H9 (cell line): Measurements from ENCODE around the gene YWHAQ. TPM values are rescaled to one million over a fixed set of nuclear protein-coding genes. Genes with fewer than 3 reads are reported as not detected.

ENCODE experiments used
- DNase-seq: peaks from one replicate; pipeline ENCODE4 v3.0.0-alpha.2; 2017
- H2AFZ ChIP-seq: one replicate; pipeline ENCODE4 v1.6.1; 2013; ENCODE audit warnings: mild to moderate bottlenecking, low read length, control low read depth, moderate library complexity
- H2AK5ac ChIP-seq: 2 replicates; pipeline ENCODE4 v1.6.1; 2013; ENCODE audit warnings: low read length, control low read depth, mixed read lengths; ENCODE audit not compliant: insufficient read length
- H2BK120ac ChIP-seq: one replicate; pipeline ENCODE4 v1.6.1; 2013; ENCODE audit warnings: low read depth, mild to moderate bottlenecking, low read length, control low read depth, inconsistent platforms; ENCODE audit not compliant: poor library complexity, severe bottlenecking
- H2BK12ac ChIP-seq: 2 replicates; pipeline ENCODE4 v1.6.1; 2013; ENCODE audit warnings: low read length, control low read depth, mixed read lengths, low read depth; ENCODE audit not compliant: insufficient read length
- H2BK15ac ChIP-seq: 2 replicates; pipeline ENCODE4 v1.6.1; 2013; ENCODE audit warnings: low read depth, low read length, control low read depth
- H2BK20ac ChIP-seq: one replicate; pipeline ENCODE4 v1.6.1; 2013; ENCODE audit warnings: low read depth, mild to moderate bottlenecking, low read length, control low read depth, inconsistent platforms; ENCODE audit not compliant: poor library complexity, severe bottlenecking
- H2BK5ac ChIP-seq: 2 replicates; pipeline ENCODE4 v1.6.1; 2013; ENCODE audit warnings: low read length, control low read depth, mixed read lengths; ENCODE audit not compliant: insufficient read length
- H3K14ac ChIP-seq: 2 replicates; pipeline ENCODE4 v1.6.1; 2013; ENCODE audit warnings: low read length, control low read depth; ENCODE audit not compliant: insufficient read depth
- H3K18ac ChIP-seq: 2 replicates; pipeline ENCODE4 v1.6.1; 2013; ENCODE audit warnings: low read depth, mild to moderate bottlenecking, mixed read lengths, low read length, control low read depth; ENCODE audit not compliant: insufficient read length
- H3K23ac ChIP-seq: 2 replicates; pipeline ENCODE4 v1.6.1; 2013; ENCODE audit warnings: low read length, control low read depth, mixed read lengths, low read depth; ENCODE audit not compliant: insufficient read length
- H3K23me2 ChIP-seq: 2 replicates; pipeline ENCODE4 v1.6.1; 2013; ENCODE audit warnings: low read depth, mild to moderate bottlenecking, mixed read lengths, low read length, control low read depth; ENCODE audit not compliant: insufficient read length, poor library complexity, severe bottlenecking
- H3K27ac ChIP-seq: 2 replicates; pipeline ENCODE4 v1.5.1; 2013; ENCODE audit warnings: low read length, control low read depth, mixed read lengths, low read depth; ENCODE audit not compliant: insufficient read length
- H3K27me3 ChIP-seq: 2 replicates; pipeline ENCODE4 v1.6.1; 2013; ENCODE audit warnings: low read length, control low read depth, inconsistent platforms; ENCODE audit not compliant: insufficient read depth
- H3K4ac ChIP-seq: 2 replicates; pipeline ENCODE4 v1.6.1; 2013; ENCODE audit warnings: low read depth, mild to moderate bottlenecking, control low read depth, inconsistent platforms, low read length, moderate library complexity
- H3K4me1 ChIP-seq: 2 replicates; pipeline ENCODE4 v1.6.1; 2013; ENCODE audit warnings: low read length, control low read depth, inconsistent platforms; ENCODE audit not compliant: insufficient read depth
- H3K4me2 ChIP-seq: 2 replicates; pipeline ENCODE4 v1.6.1; 2013; ENCODE audit warnings: low read length, control low read depth, mixed read lengths; ENCODE audit not compliant: insufficient read length, insufficient read depth
- H3K56ac ChIP-seq: 2 replicates; pipeline ENCODE4 v1.6.1; 2013; ENCODE audit warnings: low read depth, mild to moderate bottlenecking, mixed read lengths, low read length, control low read depth; ENCODE audit not compliant: insufficient read length
- H3K79me1 ChIP-seq: 2 replicates; pipeline ENCODE4 v1.6.1; 2013; ENCODE audit warnings: low read depth, mild to moderate bottlenecking, moderate library complexity, low read length, control low read depth, inconsistent platforms; ENCODE audit not compliant: insufficient read depth, poor library complexity, severe bottlenecking
- H3K79me2 ChIP-seq: 2 replicates; pipeline ENCODE4 v1.6.1; 2013; ENCODE audit warnings: low read length, control low read depth, inconsistent platforms; ENCODE audit not compliant: insufficient read depth
- H3K9ac ChIP-seq: 2 replicates; pipeline ENCODE4 v1.6.1; 2013; ENCODE audit warnings: low read length, control low read depth, mixed read lengths; ENCODE audit not compliant: insufficient read length; ENCODE audit errors: extremely low read depth
- H3K9me3 ChIP-seq: one replicate; pipeline ENCODE4 v1.6.1; 2013; ENCODE audit warnings: low read depth, low read length, inconsistent platforms; ENCODE audit not compliant: control insufficient read depth
- H3T11ph ChIP-seq: one replicate; pipeline ENCODE4 v1.6.1; 2013; ENCODE audit warnings: mild to moderate bottlenecking, low read length, control low read depth, inconsistent platforms
- H4K20me1 ChIP-seq: one replicate; pipeline ENCODE4 v1.6.1; 2013; ENCODE audit not compliant: control insufficient read depth, insufficient read length, insufficient read depth
- H4K5ac ChIP-seq: 2 replicates; pipeline ENCODE4 v1.6.1; 2013; ENCODE audit warnings: low read depth, mild to moderate bottlenecking, mixed read lengths, low read length, control low read depth; ENCODE audit not compliant: insufficient read length
- H4K8ac ChIP-seq: replicated peaks from 2 replicates; pipeline ENCODE4 v1.6.1; 2013; ENCODE audit warnings: low read length, control low read depth, mixed read lengths, low read depth; ENCODE audit not compliant: insufficient read length
- H4K91ac ChIP-seq: 2 replicates; pipeline ENCODE4 v1.6.1; 2013; ENCODE audit warnings: low read depth, mild to moderate bottlenecking, moderate library complexity, mixed read lengths, low read length, control low read depth; ENCODE audit not compliant: insufficient read length
- H3K27ac Mint-ChIP-seq, 3 experiments: 2 replicates in 2 of 3; 3 replicates in 1 of 3; pipeline ENCODE4 v1.8.0; 2020 to 2021; ENCODE audit warnings: mixed read lengths in 3 of 3, mild to moderate bottlenecking in 1 of 3, moderate library complexity in 1 of 3
- H3K27me3 Mint-ChIP-seq: 2 replicates; pipeline ENCODE4 v1.8.0; 2021; ENCODE audit warnings: low read depth, mild to moderate bottlenecking, moderate library complexity, mixed read lengths
- H3K36me3 Mint-ChIP-seq, 3 experiments: 2 replicates in 2 of 3; 3 replicates in 1 of 3; pipeline ENCODE4 v1.8.0; 2020 to 2021; ENCODE audit warnings: low read depth in 3 of 3, mixed read lengths in 3 of 3; ENCODE audit not compliant: insufficient read depth in 1 of 3
- H3K4me1 Mint-ChIP-seq, 2 experiments: 2 replicates each; pipeline ENCODE4 v1.8.0; 2020; ENCODE audit warnings: mixed read lengths in 2 of 2
- H3K4me3 Mint-ChIP-seq, 2 experiments: 2 replicates in 1 of 2; 3 replicates in 1 of 2; pipeline ENCODE4 v1.8.0; 2020 to 2021; ENCODE audit warnings: mild to moderate bottlenecking in 2 of 2, mixed read lengths in 2 of 2, moderate library complexity in 1 of 2
- H3K9me3 Mint-ChIP-seq, 2 experiments: 2 replicates in 1 of 2; 3 replicates in 1 of 2; pipeline ENCODE4 v1.8.0; 2020; ENCODE audit warnings: mild to moderate bottlenecking in 2 of 2, mixed read lengths in 2 of 2, moderate library complexity in 1 of 2
- WGBS: extraction: QIAGEN DNeasy Blood & Tissue Kit; methylation state at CpG from one replicate; pipeline ENCODE4 v1.1.7; 2013; ENCODE audit warnings: missing lambda C conversion rate, low lambda C conversion rate, mixed read lengths; ENCODE audit not compliant: insufficient read length; ENCODE audit errors: extremely low coverage; 5-methylcytosine and 5-hydroxymethylcytosine counted together
- total RNA-seq: library from RNA; stranded (reverse); gene quantifications from 2 replicates; pipeline ENCODE4 v1.2.1, GENCODE V29; 2021
- TF ChIP-seq, protein P1 (sequence below): fragments of 200-600 bp; sonication (generic); conservative IDR thresholded peaks from 3 replicates; pipeline ENCODE4 v1.8.0; 2021; ENCODE audit warnings: antibody characterized with exemption, mild to moderate bottlenecking

The YWHAQ gene
- total RNA-seq, 1 experiment from 2014 or later: 374 TPM

GRCh38 chr2:9678544-9678943 is 47.7 kb upstream of the YWHAQ start:
- no peak overlapping the region for H3K56ac ChIP-seq
- H2BK12ac ChIP-seq: no peak overlapping the region
- no peak overlapping the region for H4K8ac ChIP-seq
- H2BK20ac ChIP-seq: no peak overlapping the region
- H3K27ac Mint-ChIP-seq: no peak overlapping the region
- no peaks in the 10 kb centered on the region for H3K9me3 Mint-ChIP-seq
- H2BK15ac ChIP-seq: no peak overlapping the region
- no CpG with 5 or more reads among the region's 10 CpGs for WGBS
- no peaks in the 10 kb centered on the region for H3K9me3 ChIP-seq
- TF ChIP-seq, protein P1, sequence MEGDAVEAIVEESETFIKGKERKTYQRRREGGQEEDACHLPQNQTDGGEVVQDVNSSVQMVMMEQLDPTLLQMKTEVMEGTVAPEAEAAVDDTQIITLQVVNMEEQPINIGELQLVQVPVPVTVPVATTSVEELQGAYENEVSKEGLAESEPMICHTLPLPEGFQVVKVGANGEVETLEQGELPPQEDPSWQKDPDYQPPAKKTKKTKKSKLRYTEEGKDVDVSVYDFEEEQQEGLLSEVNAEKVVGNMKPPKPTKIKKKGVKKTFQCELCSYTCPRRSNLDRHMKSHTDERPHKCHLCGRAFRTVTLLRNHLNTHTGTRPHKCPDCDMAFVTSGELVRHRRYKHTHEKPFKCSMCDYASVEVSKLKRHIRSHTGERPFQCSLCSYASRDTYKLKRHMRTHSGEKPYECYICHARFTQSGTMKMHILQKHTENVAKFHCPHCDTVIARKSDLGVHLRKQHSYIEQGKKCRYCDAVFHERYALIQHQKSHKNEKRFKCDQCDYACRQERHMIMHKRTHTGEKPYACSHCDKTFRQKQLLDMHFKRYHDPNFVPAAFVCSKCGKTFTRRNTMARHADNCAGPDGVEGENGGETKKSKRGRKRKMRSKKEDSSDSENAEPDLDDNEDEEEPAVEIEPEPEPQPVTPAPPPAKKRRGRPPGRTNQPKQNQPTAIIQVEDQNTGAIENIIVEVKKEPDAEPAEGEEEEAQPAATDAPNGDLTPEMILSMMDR: no peak
- H4K91ac ChIP-seq: no peak overlapping the region
- no peak overlapping the region for H3K18ac ChIP-seq
- H3K4me1 Mint-ChIP-seq: peaks cover 22 to 23% of the 10 kb centered on the region in 2 experiments
- H3K4me2 ChIP-seq: no peak overlapping the region
- no peak overlapping the region for H4K5ac ChIP-seq
- H2AK5ac ChIP-seq: no peak overlapping the region
- no peaks in the 10 kb centered on the region for H3K79me2 ChIP-seq
- H3K23me2 ChIP-seq: no peaks in the 10 kb centered on the region
- no peak overlapping the region for H3K14ac ChIP-seq
- H3K9ac ChIP-seq: no peak overlapping the region
- H3K36me3 Mint-ChIP-seq: no peaks in the 10 kb centered on the region
- H2BK120ac ChIP-seq: no peak overlapping the region
- no peak overlapping the region for H3K4ac ChIP-seq
- H3K4me3 Mint-ChIP-seq: no peak overlapping the region
- no peaks in the 10 kb centered on the region for H3K79me1 ChIP-seq
- no peak overlapping the region for H3K27ac ChIP-seq
- H4K20me1 ChIP-seq: no peaks in the 10 kb centered on the region
- no peak overlapping the region for H3K23ac ChIP-seq
- no peak overlapping the region for H3T11ph ChIP-seq
- peaks cover 8% of the 10 kb centered on the region for H3K4me1 ChIP-seq
- peaks cover 3% of the 10 kb centered on the region; the same call in 1 of the 2 replicates for H3K27me3 Mint-ChIP-seq
- H2AFZ ChIP-seq: no peak overlapping the region
- no peak for DNase-seq
- no peaks in the 10 kb centered on the region; the same call in 1 of the 2 replicates for H3K27me3 ChIP-seq
- H2BK5ac ChIP-seq: no peak overlapping the region
